Smooth muscle cell of the pulmonary artery (primary cell): Measurements from ENCODE around the gene EPRS1. TPM values are rescaled to one million over a fixed set of nuclear protein-coding genes. Genes with fewer than 3 reads are reported as not detected.

ENCODE experiments used
- total RNA-seq: library from RNA; depleted of rRNA; stranded (reverse); fragments of >200 nt; gene quantifications from 2 replicates; pipeline ENCODE4 v1.2.3, GENCODE V29; 2014

EPRS1 gene
- 172 and 186 TPM in 2 replicates for total RNA-seq

GRCh38 chr1:220046052-220046930 lies at the start of gene EPRS1:
TSS of gene EPRS1 (minus strand) at chr1:220046505. CDS start at chr1:220046388, 117 bp downstream.

GRCh38 chr1:220094016-220094911 lies 48.0 kb upstream of the EPRS1 start, which contains the start of gene IARS2:
TSS of gene IARS2 (plus strand) at chr1:220094132. CDS start at chr1:220094217, 85 bp downstream.

GRCh38 chr1:220089650-220090556 lies 43.6 kb upstream of the EPRS1 start, which contains the start of gene BPNT1:
TSS of gene BPNT1 (minus strand) at chr1:220089788. CDS start at chr1:220079846, 9,942 bp downstream.

Other genes starting within 250 kb of the EPRS1 start
- gene SLC30A10, start 117.9 kb downstream of the EPRS1 start, total RNA-seq: 0.07 TPM in 1 of 2 replicates, not detected in the other
- gene BPNT1, start 43.3 kb upstream of the EPRS1 start, total RNA-seq: 20.2 and 26.8 TPM in 2 replicates
- 109 and 115 TPM in 2 replicates for gene IARS2, start 47.6 kb upstream of the EPRS1 start, total RNA-seq
- gene RAB3GAP2, start 225.9 kb upstream of the EPRS1 start, total RNA-seq: 49.3 and 51.5 TPM in 2 replicates